GM12891 (cell line): ENCODE results near the gene FTO.

Experiments
- DNase-seq: peaks from one replicate; pipeline ENCODE4 v3.0.0; 2011; ENCODE audit warnings: low spot score; ENCODE audit not compliant: insufficient read length
- FAIRE-seq: peaks from 2 replicates; lab custom pipeline; 2011; peaks lifted over from hg19 to GRCh38; lab: Jason Lieb, UNC
- PAX5 ChIP-seq: IDR thresholded peaks from 2 replicates; pipeline ENCODE4 v1.6.1; 2011; ENCODE audit warnings: low read length, moderate library complexity, mild to moderate bottlenecking; ENCODE audit not compliant: insufficient read depth, severe bottlenecking
- POLR2A ChIP-seq: IDR thresholded peaks from 2 replicates; pipeline ENCODE4 v1.6.1; 2011; ENCODE audit warnings: low read depth, low read length, control low read depth
- POLR2AphosphoS5 ChIP-seq: IDR thresholded peaks from 2 replicates; pipeline ENCODE4 v1.6.1; 2011; ENCODE audit warnings: low read depth, low read length, control low read depth
- POU2F2 ChIP-seq: IDR thresholded peaks from 2 replicates; pipeline ENCODE4 v1.6.1; 2011; ENCODE audit warnings: low read depth, mild to moderate bottlenecking, control low read depth, low read length, moderate library complexity
- SPI1 ChIP-seq: IDR thresholded peaks from 2 replicates; pipeline ENCODE4 v1.6.1; 2011; ENCODE audit warnings: low read depth, low read length, control low read depth
- TAF1 ChIP-seq: IDR thresholded peaks from 2 replicates; pipeline ENCODE4 v1.6.1; 2011; ENCODE audit warnings: low read depth, low read length, control low read depth

The FTO gene

DNA sequence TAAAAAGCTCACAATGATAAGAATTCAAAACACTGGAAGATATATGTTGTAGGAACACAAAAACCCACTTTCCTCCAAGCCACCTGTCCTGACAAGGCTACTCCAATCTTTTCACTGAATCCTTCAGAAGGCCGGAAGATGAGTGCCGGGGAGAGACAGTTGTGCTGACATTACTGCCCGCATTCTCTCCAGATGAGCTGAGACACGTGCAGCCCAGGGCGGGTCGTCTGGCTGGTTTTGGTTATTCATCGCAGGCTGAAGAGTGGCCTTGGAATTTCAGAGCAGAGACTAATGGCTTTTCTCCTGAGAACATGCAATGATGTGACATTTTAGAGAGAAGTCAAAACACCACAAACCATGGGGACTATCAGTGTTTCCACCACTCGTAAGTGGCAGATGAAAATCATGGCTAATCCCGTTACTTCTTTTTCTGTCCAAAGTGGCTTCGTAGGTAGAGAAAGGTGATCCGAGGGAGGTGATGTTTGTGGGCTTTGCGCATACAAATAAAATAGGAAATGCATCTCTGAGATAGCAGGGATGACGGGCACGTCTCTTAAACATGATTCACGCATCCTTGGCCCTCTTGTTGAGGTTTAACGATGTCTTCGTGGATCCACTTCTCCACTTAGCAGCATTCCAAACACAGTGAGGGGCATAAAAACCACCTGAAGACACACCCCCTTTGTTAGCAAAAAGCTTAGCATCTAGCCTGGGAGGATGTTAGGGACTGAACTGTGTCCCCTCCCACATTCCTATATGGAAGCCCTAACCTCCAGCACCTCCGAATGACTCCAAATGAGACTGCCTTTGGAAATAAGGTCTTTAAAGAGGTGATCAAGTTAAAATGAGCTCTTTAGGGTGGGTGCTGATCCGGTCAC lies 448.6 kb downstream of the FTO start:
- DNase-seq (no peak), FAIRE-seq (no peak)
- TF ChIP-seq POU2F2 (no peak), PAX5 (no peak), POLR2AphosphoS5 (no peak), TAF1 (no peak), POLR2A (no peak), SPI1 (no peak)

DNA sequence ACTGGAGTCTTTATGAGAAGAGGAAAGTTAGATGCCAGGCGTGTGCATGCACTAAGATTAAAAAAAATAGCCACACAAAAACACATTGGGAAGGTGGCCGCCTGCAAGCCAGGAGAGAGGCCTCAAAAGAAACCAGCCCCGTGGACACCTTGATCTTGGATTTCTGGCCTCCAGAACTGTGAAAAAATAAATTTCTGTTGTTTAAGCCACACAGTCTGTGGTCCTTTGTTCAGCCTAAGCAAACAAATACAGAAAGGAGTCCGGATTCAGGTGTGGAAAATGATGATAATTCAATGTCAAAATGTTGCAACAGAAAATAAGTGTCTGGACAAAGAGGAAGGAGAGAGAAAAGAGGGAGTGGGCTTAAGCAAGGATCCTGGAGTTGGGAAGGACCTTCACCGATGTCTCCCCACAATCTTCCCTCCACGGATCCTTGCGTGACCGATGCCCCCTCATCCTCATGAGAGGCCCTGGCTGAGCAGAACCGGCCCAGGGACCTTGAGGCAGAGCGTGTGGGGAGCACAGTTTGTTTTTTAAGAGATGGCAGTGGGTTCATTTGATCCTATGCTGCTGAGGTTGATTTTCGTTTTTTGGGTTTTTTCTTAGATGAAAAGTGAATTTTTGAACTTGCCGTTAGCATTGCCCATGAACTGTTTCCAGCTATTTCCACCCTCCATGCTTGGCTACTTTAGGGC lies 449.4 kb downstream of the FTO start:
- FAIRE-seq: no peak
- no peak for TF ChIP-seq POLR2AphosphoS5
- TF ChIP-seq POLR2A: no peak
- no peak for TF ChIP-seq TAF1
- TF ChIP-seq POU2F2: no peak
- no peak for TF ChIP-seq PAX5
- TF ChIP-seq SPI1: no peak
- no peak for DNase-seq

DNA sequence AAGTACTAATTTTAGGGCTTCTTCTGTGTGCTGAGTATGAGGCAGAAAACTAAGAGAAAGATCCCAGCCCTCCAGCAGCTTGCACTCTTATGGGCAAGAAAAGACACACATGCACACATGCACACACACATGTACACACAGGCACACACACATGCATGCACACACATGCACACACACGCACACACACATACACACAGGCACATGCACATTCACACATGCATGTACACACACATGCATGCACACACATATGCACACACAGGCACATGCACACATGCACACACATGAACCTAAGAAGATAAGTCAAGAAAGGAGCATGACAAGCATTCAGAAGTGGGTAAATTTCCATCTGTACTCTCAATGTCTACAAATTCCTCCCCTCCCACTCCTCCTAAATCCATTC lies 452.4 kb downstream of the FTO start:
- TF ChIP-seq POLR2AphosphoS5 (no peak), PAX5 (no peak), POLR2A (no peak), TAF1 (no peak), SPI1 (no peak), POU2F2 (no peak)
- DNase-seq (no peak), FAIRE-seq (no peak)

DNA sequence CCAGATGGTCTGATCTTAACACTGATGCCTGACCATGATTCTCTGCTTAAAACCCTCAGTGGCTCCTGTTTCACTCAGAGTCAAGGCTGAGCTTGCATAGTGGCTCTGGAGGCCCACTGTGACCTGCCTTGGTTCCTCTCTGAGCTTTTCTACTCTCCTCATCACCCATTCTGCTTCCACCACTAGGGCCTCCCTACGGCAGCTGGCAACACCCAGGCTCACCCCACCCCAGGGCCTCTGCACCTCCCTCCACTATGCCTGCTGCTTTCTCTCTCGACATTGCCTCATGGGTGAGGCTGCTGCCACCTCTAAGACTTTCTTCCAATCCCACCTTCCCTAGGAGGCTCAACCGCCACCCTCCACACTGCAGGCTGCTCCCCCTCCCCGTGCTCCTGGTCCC lies 455.0 kb downstream of the FTO start:
- no peak for DNase-seq
- TF ChIP-seq SPI1 (no peak), POU2F2 (no peak), PAX5 (no peak), POLR2A (no peak), TAF1 (no peak), POLR2AphosphoS5 (no peak)
- FAIRE-seq: no peak

DNA sequence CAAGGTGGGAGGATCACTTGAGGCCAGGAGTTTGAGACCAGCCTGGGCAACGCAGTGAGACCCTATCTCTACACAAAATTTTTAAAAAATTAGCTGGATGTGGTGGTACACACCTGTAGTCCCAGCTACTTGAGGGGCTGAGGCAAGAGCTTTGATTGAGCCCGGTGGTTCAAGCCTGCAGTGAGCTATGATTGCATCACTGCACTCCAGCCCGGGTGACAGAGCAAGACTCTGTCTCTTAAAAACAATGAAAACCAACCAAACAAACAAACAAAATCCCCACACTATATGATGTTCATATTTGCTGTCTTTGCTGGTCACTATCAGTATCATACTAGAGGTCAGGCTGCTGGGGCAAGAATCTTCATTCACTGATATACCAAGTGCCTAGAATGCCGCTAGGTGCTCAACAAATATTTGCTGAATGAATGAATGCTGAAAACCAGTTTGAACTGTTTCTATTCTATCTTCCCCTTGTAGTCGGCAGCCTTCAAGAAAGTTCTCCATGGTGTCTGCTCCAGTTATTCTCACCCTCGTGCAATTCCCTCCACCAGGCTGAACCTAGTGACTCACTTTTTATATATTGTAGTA lies 455.6 kb downstream of the FTO start:
- no peak for TF ChIP-seq TAF1
- TF ChIP-seq PAX5: no peak
- no peak for TF ChIP-seq POLR2A
- TF ChIP-seq POU2F2: no peak
- TF ChIP-seq POLR2AphosphoS5: no peak
- TF ChIP-seq SPI1: no peak
- DNase-seq: no peak
- FAIRE-seq: no peak

GRCh38 chr16:54160252-54160860 lies 456.4 kb downstream of the FTO start:
- no peak for FAIRE-seq
- TF ChIP-seq POU2F2: no peak
- no peak for TF ChIP-seq SPI1
- no peak for DNase-seq

DNA sequence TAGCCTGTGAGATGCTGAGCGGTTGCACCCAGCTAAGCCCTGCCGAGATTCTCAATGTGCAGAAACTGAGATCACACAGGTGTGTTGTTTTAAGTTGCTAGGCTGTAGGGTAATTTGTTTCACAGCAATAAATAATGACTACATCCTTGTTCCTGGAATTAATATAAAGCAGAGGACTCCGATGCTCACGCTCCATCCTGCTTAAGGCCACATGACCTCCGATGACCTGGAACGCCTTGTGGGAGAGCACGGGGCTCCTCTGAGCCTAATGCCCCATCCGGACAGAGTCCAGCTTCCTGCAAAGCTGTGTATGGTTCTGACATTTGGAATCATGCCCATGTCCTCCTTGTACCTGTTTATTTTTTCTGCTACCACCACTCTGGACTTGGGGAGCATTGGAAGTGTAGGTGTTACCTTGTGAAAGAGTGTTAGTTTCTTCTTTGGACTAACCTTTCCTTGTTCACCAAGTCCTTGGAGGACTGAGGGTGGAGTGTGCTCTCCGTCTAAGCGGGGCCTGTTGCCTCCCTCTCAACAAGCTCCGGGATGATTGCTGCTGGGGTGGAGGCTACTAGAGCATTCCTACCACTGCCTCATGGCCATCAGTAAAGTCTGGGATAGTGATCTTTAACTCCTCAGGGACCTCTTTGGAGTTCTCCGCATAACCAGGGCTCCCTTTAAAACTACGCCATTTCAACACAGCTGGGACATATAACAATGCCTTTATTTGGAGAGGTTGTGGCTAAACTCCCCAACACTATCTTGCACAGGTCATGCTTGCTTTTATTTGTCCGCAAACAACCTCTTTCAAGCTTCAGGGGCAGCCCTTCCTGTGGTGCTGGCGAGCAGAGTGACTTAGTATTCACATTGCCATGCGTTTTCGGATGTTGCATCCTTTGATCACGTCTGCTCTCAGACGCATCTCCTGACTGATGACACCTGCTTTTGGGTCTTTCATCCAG lies 457.3 kb downstream of the FTO start:
- TF ChIP-seq SPI1 (no peak), POLR2AphosphoS5 (no peak), PAX5 (no peak), TAF1 (no peak), POU2F2 (no peak), POLR2A (no peak)
- no peak for FAIRE-seq
- no peak for DNase-seq

GRCh38 chr16:54163197-54163843 lies 459.4 kb downstream of the FTO start:
- TF ChIP-seq POLR2A (no peak), POLR2AphosphoS5 (no peak), POU2F2 (no peak), PAX5 (no peak), SPI1 (no peak), TAF1 (no peak)
- no peak for DNase-seq
- FAIRE-seq: no peak
